ENCODE results near the gene CDC6.

DNA sequence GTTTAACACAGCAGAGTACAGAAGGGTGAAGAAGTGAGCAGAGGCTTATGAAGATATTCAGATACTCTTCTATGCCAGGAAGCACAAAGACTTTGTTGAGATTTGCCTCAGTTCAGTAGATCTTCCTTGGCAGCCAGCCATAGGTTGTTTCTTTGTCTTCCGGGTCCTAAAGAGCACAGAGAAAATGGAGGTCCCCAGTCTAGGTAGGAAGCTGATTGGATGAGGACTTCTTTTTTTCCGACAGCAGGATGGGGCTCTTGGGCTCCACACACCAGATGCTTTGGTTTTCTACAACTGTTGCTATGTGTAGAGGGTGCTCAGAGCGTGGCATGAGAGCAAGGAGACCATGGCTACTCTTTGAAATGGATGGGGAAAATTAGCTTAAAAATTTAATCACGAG lies 8.3 kb upstream of the CDC6 start:
- TF ChIP-seq YY1 (IDR thresholded peaks at IDR 0.05; ENCODE audit: low read depth) = no peak
- TF ChIP-seq EP300 (IDR thresholded peaks at IDR 0.05; ENCODE audit: borderline replicate concordance) = no peak
- TF ChIP-seq, protein P1, sequence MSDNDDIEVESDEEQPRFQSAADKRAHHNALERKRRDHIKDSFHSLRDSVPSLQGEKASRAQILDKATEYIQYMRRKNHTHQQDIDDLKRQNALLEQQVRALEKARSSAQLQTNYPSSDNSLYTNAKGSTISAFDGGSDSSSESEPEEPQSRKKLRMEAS (IDR thresholded peaks at IDR 0.05) = no peak
- TF ChIP-seq NFIC (IDR thresholded peaks at IDR 0.05) = no peak
- TF ChIP-seq EGR1 (IDR thresholded peaks at IDR 0.05) = no peak
- TF ChIP-seq, protein P2, sequence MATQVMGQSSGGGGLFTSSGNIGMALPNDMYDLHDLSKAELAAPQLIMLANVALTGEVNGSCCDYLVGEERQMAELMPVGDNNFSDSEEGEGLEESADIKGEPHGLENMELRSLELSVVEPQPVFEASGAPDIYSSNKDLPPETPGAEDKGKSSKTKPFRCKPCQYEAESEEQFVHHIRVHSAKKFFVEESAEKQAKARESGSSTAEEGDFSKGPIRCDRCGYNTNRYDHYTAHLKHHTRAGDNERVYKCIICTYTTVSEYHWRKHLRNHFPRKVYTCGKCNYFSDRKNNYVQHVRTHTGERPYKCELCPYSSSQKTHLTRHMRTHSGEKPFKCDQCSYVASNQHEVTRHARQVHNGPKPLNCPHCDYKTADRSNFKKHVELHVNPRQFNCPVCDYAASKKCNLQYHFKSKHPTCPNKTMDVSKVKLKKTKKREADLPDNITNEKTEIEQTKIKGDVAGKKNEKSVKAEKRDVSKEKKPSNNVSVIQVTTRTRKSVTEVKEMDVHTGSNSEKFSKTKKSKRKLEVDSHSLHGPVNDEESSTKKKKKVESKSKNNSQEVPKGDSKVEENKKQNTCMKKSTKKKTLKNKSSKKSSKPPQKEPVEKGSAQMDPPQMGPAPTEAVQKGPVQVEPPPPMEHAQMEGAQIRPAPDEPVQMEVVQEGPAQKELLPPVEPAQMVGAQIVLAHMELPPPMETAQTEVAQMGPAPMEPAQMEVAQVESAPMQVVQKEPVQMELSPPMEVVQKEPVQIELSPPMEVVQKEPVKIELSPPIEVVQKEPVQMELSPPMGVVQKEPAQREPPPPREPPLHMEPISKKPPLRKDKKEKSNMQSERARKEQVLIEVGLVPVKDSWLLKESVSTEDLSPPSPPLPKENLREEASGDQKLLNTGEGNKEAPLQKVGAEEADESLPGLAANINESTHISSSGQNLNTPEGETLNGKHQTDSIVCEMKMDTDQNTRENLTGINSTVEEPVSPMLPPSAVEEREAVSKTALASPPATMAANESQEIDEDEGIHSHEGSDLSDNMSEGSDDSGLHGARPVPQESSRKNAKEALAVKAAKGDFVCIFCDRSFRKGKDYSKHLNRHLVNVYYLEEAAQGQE (IDR thresholded peaks at IDR 0.05; ENCODE audit: low read depth) = no peak
